Measurements from ENCODE around the gene CCDC127. TPM values are rescaled to one million over a fixed set of nuclear protein-coding genes. Genes with fewer than 3 reads are reported as not detected.

CCDC127 gene
- total and polyA plus RNA-seq, 7 donors = 4.1 to 11.2 (median 7.0) TPM

DNA sequence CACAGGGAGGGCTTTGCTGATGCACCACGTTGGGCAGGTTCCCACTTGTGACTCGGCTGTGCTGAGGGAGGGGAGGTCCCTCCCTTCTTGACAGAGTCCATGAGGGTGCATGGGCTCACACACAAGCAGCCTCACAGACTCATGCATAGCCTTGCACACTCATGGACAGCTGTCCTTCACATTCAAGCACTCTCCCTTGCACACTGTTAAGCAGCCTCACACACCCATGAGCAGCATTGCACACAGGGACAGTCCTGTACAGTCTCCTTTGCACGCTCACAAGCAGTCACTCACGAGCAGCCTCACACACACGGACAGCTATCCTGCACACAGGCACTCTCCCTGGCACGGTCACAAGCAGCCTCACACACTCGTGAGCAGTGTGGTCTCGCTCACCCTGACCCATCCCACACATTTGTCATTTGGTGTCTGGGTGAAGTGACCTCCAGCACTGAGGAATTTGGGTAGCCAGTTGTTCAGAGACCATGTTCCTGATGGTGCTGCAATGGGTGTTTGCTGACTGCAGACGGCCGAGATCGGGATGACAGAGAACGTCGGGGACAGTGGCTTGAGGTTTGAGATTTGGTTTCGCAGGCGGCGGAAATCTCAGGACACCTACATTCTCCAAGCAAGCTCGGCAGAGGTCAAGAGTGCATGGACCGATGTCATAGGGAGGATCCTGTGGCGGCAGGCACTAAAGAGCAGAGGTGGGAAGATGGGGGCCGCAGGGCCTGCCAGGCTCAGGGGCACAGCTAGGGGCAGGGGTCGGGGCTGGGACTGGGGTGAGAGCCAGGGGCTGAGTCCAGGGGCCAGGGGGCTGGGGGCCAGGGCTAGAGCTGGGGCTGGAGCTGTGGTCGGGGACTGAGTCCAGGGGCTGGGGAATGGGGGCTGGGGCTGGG is 44.3 kb downstream of the CCDC127 start:
- 74 to 83% (median 75%) methylated on average over 21 to 22 of the region's 22 CpGs for WGBS, 3 donors
- TF ChIP-seq, protein P1, sequence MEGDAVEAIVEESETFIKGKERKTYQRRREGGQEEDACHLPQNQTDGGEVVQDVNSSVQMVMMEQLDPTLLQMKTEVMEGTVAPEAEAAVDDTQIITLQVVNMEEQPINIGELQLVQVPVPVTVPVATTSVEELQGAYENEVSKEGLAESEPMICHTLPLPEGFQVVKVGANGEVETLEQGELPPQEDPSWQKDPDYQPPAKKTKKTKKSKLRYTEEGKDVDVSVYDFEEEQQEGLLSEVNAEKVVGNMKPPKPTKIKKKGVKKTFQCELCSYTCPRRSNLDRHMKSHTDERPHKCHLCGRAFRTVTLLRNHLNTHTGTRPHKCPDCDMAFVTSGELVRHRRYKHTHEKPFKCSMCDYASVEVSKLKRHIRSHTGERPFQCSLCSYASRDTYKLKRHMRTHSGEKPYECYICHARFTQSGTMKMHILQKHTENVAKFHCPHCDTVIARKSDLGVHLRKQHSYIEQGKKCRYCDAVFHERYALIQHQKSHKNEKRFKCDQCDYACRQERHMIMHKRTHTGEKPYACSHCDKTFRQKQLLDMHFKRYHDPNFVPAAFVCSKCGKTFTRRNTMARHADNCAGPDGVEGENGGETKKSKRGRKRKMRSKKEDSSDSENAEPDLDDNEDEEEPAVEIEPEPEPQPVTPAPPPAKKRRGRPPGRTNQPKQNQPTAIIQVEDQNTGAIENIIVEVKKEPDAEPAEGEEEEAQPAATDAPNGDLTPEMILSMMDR (IDR thresholded peaks at IDR 0.05) = no peak
- ATAC-seq = no peak
- no peak overlapping the region for H3K27ac ChIP-seq
- H3K9me3 ChIP-seq = no peaks in the 10 kb centered on the region
- no peaks in the 10 kb centered on the region for H3K4me1 ChIP-seq
- H3K4me3 ChIP-seq = no peak overlapping the region
- intact Hi-C loops (cut with DNase I) = no loop called here
- H3K36me3 ChIP-seq (ENCODE audit: insufficient read depth in 1 of 2, low read depth in 1 of 2) = no peaks in the 10 kb centered on the region
- peaks cover 0 to 12% (median 0%) of the 10 kb centered on the region in 3 donors for H3K27me3 ChIP-seq (ENCODE audit: insufficient read depth in 3 of 3, low read length in 2 of 3)
- peak; percentile 8 to 28 for DNase-seq

DNA sequence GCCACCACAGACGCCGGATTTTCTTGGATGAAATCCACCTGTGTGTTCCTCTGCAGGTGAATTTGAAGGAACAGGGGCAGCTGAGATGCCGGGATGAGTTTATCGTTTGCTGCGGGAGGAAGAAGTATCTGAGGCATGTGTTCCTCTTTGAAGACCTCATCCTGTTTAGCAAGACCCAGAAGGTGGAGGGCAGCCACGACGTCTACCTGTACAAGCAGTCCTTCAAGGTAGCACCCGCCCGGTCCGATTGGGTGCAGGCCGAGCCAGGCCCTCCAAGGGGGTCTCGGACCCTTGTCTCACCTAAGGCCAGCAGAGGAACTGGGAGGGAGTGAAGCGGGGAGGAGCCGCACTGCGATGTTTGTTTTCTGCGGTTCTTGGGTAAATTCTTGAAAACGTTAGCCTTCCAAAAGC is 45.1 kb downstream of the CCDC127 start:
- Histone ChIP-seq H3K27me3 (ENCODE audit: insufficient read depth in 3 of 3, low read length in 2 of 3) (peaks cover 0 to 12% (median 0%) of the 10 kb centered on the region in 3 donors), H3K4me1 (no peaks in the 10 kb centered on the region), H3K4me3 (no peak overlapping the region), H3K36me3 (ENCODE audit: insufficient read depth in 1 of 2, low read depth in 1 of 2) (no peaks in the 10 kb centered on the region), H3K9me3 (no peaks in the 10 kb centered on the region), H3K27ac (no peak overlapping the region)
- intact Hi-C loops (cut with DNase I) = no loop called here
- ATAC-seq (no peak), DNase-seq (peak; percentile 3 to 28)
- WGBS, 3 donors = 77 to 83% (median 81%) methylated on average over 17 of the region's 17 CpGs
- TF ChIP-seq, protein P1 (IDR thresholded peaks at IDR 0.05) = no peak

DNA sequence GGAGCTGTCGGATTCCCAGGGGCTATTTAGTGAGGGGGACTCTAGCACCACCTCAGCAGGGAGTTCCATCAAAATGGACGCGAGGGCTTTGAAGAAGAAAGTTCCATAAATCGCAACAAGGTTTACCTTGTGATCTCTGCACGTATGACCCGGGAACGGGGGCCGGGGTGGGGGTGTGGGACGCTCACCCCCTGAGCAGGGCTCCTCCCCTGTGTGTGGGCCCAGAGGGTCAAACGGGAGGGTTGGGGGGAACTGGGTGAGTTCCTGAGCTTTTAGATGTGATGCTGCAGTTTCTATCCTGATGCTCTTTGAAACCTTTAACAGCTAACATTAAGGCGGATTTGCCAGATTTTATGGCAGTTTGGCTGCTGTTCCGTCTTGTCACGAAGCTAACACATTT is 45.5 kb downstream of the CCDC127 start:
- Histone ChIP-seq H3K9me3 (no peaks in the 10 kb centered on the region), H3K27ac (no peak overlapping the region), H3K4me3 (no peak overlapping the region), H3K27me3 (ENCODE audit: insufficient read depth in 3 of 3, low read length in 2 of 3) (peaks cover 0 to 12% (median 0%) of the 10 kb centered on the region in 3 donors), H3K36me3 (ENCODE audit: insufficient read depth in 1 of 2, low read depth in 1 of 2) (no peaks in the 10 kb centered on the region), H3K4me1 (no peaks in the 10 kb centered on the region)
- ATAC-seq = no peak
- TF ChIP-seq, protein P1 (IDR thresholded peaks at IDR 0.05) = no peak
- intact Hi-C loops (cut with DNase I) = no loop called here
- WGBS, 3 donors = 79 to 82% (median 79%) methylated on average over 13 of the region's 13 CpGs
- peak in 1 of 2 donors; percentile 16 for DNase-seq

DNA sequence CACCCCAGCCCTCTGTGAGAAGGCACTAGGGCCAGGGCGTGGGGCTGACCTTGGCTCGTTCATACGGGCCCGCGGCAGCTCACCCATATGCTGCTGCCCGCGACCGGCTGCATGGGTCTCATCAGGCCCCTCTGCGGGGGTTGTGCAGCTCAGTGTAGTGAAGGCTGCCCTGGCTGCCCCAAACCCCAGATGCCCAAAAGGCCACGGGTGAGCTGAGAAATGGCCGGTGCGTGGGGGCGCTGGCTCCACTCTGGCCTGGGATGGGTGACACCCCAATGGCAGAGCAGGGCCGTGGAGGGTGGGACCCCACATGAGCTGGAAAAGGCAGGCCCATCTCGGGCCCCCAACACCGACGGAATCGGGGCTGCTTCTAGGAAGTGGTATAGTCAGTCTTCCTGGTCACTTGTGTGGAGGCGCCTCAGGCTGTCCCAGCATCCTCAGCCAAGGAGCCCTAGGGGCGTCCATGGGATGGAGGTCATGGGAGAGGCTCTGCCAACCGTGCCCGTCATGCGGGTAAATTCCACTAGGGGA is 46.1 kb downstream of the CCDC127 start:
- ATAC-seq (no peak), DNase-seq (peak; percentile 9 to 48)
- Histone ChIP-seq H3K36me3 (ENCODE audit: insufficient read depth in 1 of 2, low read depth in 1 of 2) (no peaks in the 10 kb centered on the region), H3K4me1 (no peaks in the 10 kb centered on the region), H3K9me3 (no peaks in the 10 kb centered on the region), H3K27ac (no peak overlapping the region), H3K27me3 (ENCODE audit: insufficient read depth in 3 of 3, low read length in 2 of 3) (peaks cover 0 to 12% (median 0%) of the 10 kb centered on the region in 3 donors), H3K4me3 (no peak overlapping the region)
- whole genome bisulfite sequencing, 3 donors = 83 to 88% (median 83%) methylated on average over 21 to 23 of the region's 23 CpGs
- TF ChIP-seq, protein P1 (IDR thresholded peaks at IDR 0.05) = no peak
- intact Hi-C loops (cut with DNase I) = no loop called here
